Osteoblast (primary cell): ENCODE results near the gene HTT-AS. TPM values are rescaled to one million over a fixed set of nuclear protein-coding genes. Genes with fewer than 3 reads are reported as not detected.

Experiments used
- DNase-seq: peaks from one replicate; pipeline ENCODE4 v3.0.0; 2011; ENCODE audit warnings: low spot score, mixed read lengths; ENCODE audit not compliant: insufficient read length; ENCODE audit errors: missing footprints
- H2AFZ ChIP-seq: 2 replicates; pipeline ENCODE4 v1.6.0; 2011; ENCODE audit warnings: mild to moderate bottlenecking, low read length
- H3K27ac ChIP-seq: 2 replicates; pipeline ENCODE4 v1.5.1; 2011; ENCODE audit warnings: mild to moderate bottlenecking, low read depth, low read length, moderate library complexity
- H3K27me3 ChIP-seq: 2 replicates; pipeline ENCODE4 v1.6.0; 2012; ENCODE audit warnings: mild to moderate bottlenecking, control low read depth, inconsistent platforms, low read length, moderate library complexity; ENCODE audit not compliant: insufficient read depth
- H3K36me3 ChIP-seq: 2 replicates; pipeline ENCODE4 v1.5.1; 2011; ENCODE audit warnings: mild to moderate bottlenecking, low read length, control low read depth, moderate library complexity; ENCODE audit not compliant: insufficient read depth
- H3K4me1 ChIP-seq: 2 replicates; pipeline ENCODE4 v1.5.1; 2011; ENCODE audit warnings: mild to moderate bottlenecking, low read length, control low read depth, moderate library complexity; ENCODE audit not compliant: insufficient read depth
- H3K4me2 ChIP-seq: 2 replicates; pipeline ENCODE4 v1.6.0; 2011; ENCODE audit warnings: mild to moderate bottlenecking, low read length; ENCODE audit not compliant: insufficient read depth
- H3K4me3 ChIP-seq: fragments of 200-600 bp; sonication (generic); 3 replicates; pipeline ENCODE4 v1.5.1; 2012; ENCODE audit warnings: mild to moderate bottlenecking, low read length, inconsistent platforms; ENCODE audit not compliant: insufficient read depth
- H3K79me2 ChIP-seq: 2 replicates; pipeline ENCODE4 v1.6.0; 2012; ENCODE audit warnings: mild to moderate bottlenecking, low read length, control low read depth, inconsistent platforms; ENCODE audit not compliant: insufficient read depth
- H3K9me3 ChIP-seq: 2 replicates; pipeline ENCODE4 v1.5.1; 2011; ENCODE audit warnings: low read depth, low read length, control low read depth
- H4K20me1 ChIP-seq: 2 replicates; pipeline ENCODE4 v1.6.0; 2012; ENCODE audit warnings: mild to moderate bottlenecking, low read length, control low read depth; ENCODE audit not compliant: insufficient read depth
- CTCF ChIP-seq: IDR thresholded peaks from 2 replicates; pipeline ENCODE4 v1.5.1; 2011; ENCODE audit warnings: mild to moderate bottlenecking, low read depth, low read length, moderate library complexity; ENCODE audit errors: extremely low read depth
- total RNA-seq: library from RNA; depleted of rRNA; stranded (reverse); fragments of >200 nt; gene quantifications from 2 replicates; pipeline ENCODE4 v1.2.3, GENCODE V29; 2012

The HTT-AS gene
- total RNA-seq, 1 donor = not detected

GRCh38 chr4:3091464-3091863 is 17.1 kb upstream of the HTT-AS start:
- Histone ChIP-seq H3K79me2 (peaks cover 31% of the 10 kb centered on the region), H3K4me1 (no peaks in the 10 kb centered on the region), H3K4me2 (no peak overlapping the region), H3K36me3 (peaks cover 14% of the 10 kb centered on the region), H3K4me3 (no peak overlapping the region), H4K20me1 (no peaks in the 10 kb centered on the region), H2AFZ (no peak overlapping the region), H3K27me3 (no peaks in the 10 kb centered on the region), H3K9me3 (no peaks in the 10 kb centered on the region), H3K27ac (no peak overlapping the region)
- TF ChIP-seq CTCF = no peak
- no peak for DNase-seq

DNA sequence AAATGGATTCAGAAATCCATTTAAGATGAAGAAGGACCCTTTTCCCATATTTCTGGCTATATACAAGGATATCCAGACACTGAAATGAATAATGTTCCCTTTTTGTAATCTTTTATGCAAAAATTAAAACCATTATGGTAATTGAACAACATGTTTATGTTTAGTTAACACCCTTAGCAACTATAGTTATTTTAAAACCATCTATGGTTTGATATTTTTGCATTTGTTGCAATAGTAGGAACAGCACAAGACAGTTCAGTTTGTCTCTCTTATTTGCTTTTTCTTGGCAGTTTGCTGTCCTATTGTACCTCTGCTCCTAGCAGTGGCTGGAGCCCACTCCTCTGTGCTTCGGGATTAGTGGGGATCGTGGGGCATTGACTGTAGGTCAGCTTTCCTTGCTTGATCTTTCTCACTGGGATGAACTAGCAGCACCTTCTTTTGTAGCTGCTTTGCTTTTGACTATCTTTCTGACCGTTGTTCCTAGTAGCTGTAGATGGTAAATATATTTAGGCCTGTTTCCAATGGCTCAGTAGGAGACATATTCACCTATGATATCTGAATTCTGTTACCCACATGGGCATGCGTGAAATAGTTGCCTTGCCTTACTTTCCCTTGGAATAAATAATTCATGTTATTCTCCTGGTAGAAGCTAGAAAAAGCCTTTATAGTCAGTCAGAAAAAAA is 12.9 kb upstream of the HTT-AS start:
- Histone ChIP-seq H3K9me3 (no peaks in the 10 kb centered on the region), H3K4me1 (no peaks in the 10 kb centered on the region), H3K27ac (no peak overlapping the region), H2AFZ (no peak overlapping the region), H3K27me3 (no peaks in the 10 kb centered on the region), H3K79me2 (peaks cover 63% of the 10 kb centered on the region), H3K36me3 (peaks cover 7% of the 10 kb centered on the region), H4K20me1 (peaks cover 24% of the 10 kb centered on the region), H3K4me2 (no peak overlapping the region), H3K4me3 (no peak overlapping the region)
- DNase-seq = no peak
- TF ChIP-seq CTCF = no peak

DNA sequence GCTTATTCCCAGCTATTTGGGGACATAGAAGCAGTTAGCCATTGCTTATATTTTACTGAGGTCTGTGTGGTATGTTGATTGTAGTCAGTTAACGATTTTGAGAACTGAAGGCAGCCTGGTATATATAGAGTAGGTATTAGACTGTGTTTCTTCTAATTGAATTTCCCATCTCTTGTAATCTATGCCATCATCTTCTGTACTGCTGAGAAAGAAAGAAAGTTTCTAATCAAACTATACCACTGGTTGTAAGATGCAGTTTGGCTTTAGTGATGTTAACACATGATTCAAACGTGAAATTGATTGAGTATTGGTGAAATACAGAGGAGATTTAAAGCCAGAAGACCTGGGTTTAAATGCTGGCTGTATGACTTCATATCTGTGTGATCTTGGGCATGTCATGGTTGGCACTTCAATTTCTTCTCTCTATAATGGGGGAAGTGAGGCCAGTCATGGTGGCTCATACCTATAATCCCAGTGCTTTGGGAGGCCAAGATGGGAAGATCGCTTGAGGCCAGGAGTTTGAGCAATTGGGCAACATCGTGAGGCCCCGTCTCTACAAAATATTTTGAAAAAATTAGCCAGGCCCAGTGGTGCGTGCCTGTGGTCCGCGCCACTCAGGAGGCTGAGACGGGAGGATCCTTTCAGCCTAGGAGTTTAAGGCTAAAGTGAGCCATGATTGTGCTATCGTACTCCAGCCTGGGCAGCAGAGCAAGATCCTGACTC is 11.8 kb upstream of the HTT-AS start:
- H4K20me1 ChIP-seq = peaks cover 26% of the 10 kb centered on the region
- H3K4me2 ChIP-seq = no peak overlapping the region
- no peak overlapping the region for H3K27ac ChIP-seq
- H3K4me3 ChIP-seq = no peak overlapping the region
- H3K27me3 ChIP-seq = no peaks in the 10 kb centered on the region
- no peak overlapping the region for H2AFZ ChIP-seq
- no peaks in the 10 kb centered on the region for H3K4me1 ChIP-seq
- no peak for TF ChIP-seq CTCF
- DNase-seq = no peak
- no peaks in the 10 kb centered on the region for H3K9me3 ChIP-seq
- peaks cover 7% of the 10 kb centered on the region for H3K36me3 ChIP-seq
- peaks cover 71% of the 10 kb centered on the region for H3K79me2 ChIP-seq

DNA sequence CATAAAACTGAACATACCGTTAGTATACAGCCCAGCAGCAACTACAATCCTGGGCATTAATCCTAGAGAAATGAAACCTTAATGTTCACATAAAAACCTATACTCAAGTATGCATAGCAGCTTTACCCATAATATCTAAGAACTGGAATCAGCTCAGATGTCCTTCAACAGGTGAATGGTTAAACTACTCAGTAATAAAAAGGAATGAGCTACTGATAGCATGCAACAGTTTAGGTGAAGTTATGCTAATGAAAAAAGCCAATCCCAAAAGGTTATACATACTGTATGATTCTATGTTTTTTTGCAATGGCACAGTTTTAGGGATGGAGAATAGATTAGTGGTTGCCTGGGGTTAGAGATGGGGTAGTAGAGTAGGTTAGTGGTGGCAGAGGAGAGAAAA is 9.4 kb upstream of the HTT-AS start:
- TF ChIP-seq CTCF = no peak
- Histone ChIP-seq H3K36me3 (peaks cover 5% of the 10 kb centered on the region), H3K27ac (no peak overlapping the region), H3K4me2 (no peak overlapping the region), H2AFZ (no peak overlapping the region), H3K79me2 (peaks cover 87% of the 10 kb centered on the region), H3K4me3 (no peak overlapping the region), H4K20me1 (peaks cover 44% of the 10 kb centered on the region), H3K9me3 (no peaks in the 10 kb centered on the region), H3K27me3 (no peaks in the 10 kb centered on the region), H3K4me1 (no peaks in the 10 kb centered on the region)
- DNase-seq = no peak
